Peyer's patch (tissue), 4 donors: ENCODE results near the gene HBM.

ENCODE experiments used
- POLR2A ChIP-seq, 2 donors: fragments of 450-650 bp; IDR thresholded peaks; one replicate each; pipeline ENCODE4 v1.5.1; 2017; ENCODE audit warnings: antibody characterized with exemption in 2 of 2, mild to moderate bottlenecking in 2 of 2, moderate library complexity in 2 of 2
- TF ChIP-seq, protein P1 (sequence below), 6 experiments: fragments of 450-650 bp in 4 of 6; fragments of 200-600 bp in 2 of 6; sonication (generic) in 1 of 6; IDR thresholded peaks; one replicate each; pipeline ENCODE4 v1.5.1; 2017 to 2019; ENCODE audit warnings: antibody characterized with exemption in 6 of 6, mild to moderate bottlenecking in 3 of 6, moderate library complexity in 1 of 6

GRCh38 chr16:143047-143446 is 22.7 kb upstream of the HBM start:
- TF ChIP-seq, protein P1, sequence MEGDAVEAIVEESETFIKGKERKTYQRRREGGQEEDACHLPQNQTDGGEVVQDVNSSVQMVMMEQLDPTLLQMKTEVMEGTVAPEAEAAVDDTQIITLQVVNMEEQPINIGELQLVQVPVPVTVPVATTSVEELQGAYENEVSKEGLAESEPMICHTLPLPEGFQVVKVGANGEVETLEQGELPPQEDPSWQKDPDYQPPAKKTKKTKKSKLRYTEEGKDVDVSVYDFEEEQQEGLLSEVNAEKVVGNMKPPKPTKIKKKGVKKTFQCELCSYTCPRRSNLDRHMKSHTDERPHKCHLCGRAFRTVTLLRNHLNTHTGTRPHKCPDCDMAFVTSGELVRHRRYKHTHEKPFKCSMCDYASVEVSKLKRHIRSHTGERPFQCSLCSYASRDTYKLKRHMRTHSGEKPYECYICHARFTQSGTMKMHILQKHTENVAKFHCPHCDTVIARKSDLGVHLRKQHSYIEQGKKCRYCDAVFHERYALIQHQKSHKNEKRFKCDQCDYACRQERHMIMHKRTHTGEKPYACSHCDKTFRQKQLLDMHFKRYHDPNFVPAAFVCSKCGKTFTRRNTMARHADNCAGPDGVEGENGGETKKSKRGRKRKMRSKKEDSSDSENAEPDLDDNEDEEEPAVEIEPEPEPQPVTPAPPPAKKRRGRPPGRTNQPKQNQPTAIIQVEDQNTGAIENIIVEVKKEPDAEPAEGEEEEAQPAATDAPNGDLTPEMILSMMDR (IDR thresholded peaks at IDR 0.05) = no peak
- no peak for TF ChIP-seq POLR2A (IDR thresholded peaks at IDR 0.05)
